MCF 10A (cell line): Measurements from ENCODE around the gene ARHGAP4. TPM values are rescaled to one million over a fixed set of nuclear protein-coding genes. Genes with fewer than 3 reads are reported as not detected.

ENCODE experiments used
- BruUV-seq: library from RNA; stranded (reverse); fragments of 400-500 nt; replicated peaks from 2 replicates; lab custom pipeline; 2021; lab: Mats Ljungman, UMichigan
- CTCF ChIA-PET: fragments of 300-600 bp; sonication (Branson Sonifier 250); formaldehyde crosslinking; extraction: SDS; loops from one replicate; lab custom pipeline; 2021; ENCODE audit warnings: antibody characterized with exemption, inconsistent platforms; lab: Yijun Ruan, JAX
- POLR2A ChIA-PET: fragments of 300-600, 350-650 bp; sonication (Branson Sonifier 250); formaldehyde crosslinking; extraction: SDS; loops from one replicate; lab custom pipeline; 2020; ENCODE audit warnings: antibody characterized with exemption, inconsistent platforms; lab: Yijun Ruan, JAX
- DNase-seq: peaks from one replicate; pipeline ENCODE4 v3.0.0-alpha.2; 2018; ENCODE audit not compliant: unreplicated experiment
- H3K27ac Mint-ChIP-seq: one replicate; pipeline ENCODE4 v1.8.0; 2022; ENCODE audit warnings: mild to moderate bottlenecking, low read depth, mixed read lengths; ENCODE audit not compliant: unreplicated experiment
- H3K27me3 Mint-ChIP-seq: one replicate; pipeline ENCODE4 v1.8.0; 2022; ENCODE audit warnings: mixed read lengths; ENCODE audit not compliant: insufficient read depth, unreplicated experiment
- H3K36me3 Mint-ChIP-seq: one replicate; pipeline ENCODE4 v1.8.0; 2022; ENCODE audit warnings: mild to moderate bottlenecking, moderate library complexity, mixed read lengths; ENCODE audit not compliant: insufficient read depth, unreplicated experiment
- H3K4me1 Mint-ChIP-seq: one replicate; pipeline ENCODE4 v1.8.0; 2022; ENCODE audit warnings: mixed read lengths; ENCODE audit not compliant: insufficient read depth, unreplicated experiment
- H3K4me3 Mint-ChIP-seq: one replicate; pipeline ENCODE4 v1.8.0; 2022; ENCODE audit warnings: mild to moderate bottlenecking, moderate library complexity, mixed read lengths; ENCODE audit not compliant: unreplicated experiment
- H3K9me3 Mint-ChIP-seq: one replicate; pipeline ENCODE4 v1.8.0; 2022; ENCODE audit warnings: mixed read lengths; ENCODE audit not compliant: unreplicated experiment
- CTCF ChIP-seq: fragments of 200-600 bp; IDR thresholded peaks from one replicate; pipeline ENCODE4 v1.8.0; 2022; ENCODE audit warnings: antibody characterized with exemption, mild to moderate bottlenecking; ENCODE audit not compliant: unreplicated experiment
- intact Hi-C: fragments of 100-400 bp; cut with micrococcal nuclease; formaldehyde crosslinking; loops from 2 replicates; pipeline ENCODE4 v1.14.1; 2022
- total RNA-seq: library from RNA; stranded (reverse); gene quantifications from 2 replicates; pipeline ENCODE4 v1.2.3, GENCODE V29; 2022

The ARHGAP4 gene
- total RNA-seq, 1 experiment from 2014 or later: 2.3 TPM

GRCh38 chrX:153886915-153887314 lies 39.1 kb downstream of the ARHGAP4 start:
- H3K9me3 Mint-ChIP-seq: no peaks in the 10 kb centered on the region
- DNase-seq: no peak

GRCh38 chrX:153885968-153886903 lies 39.8 kb downstream of the ARHGAP4 start, which contains the start of gene L1CAM:
L1CAM (minus strand) TSS chrX:153886173; CDS start chrX:153875836, 10,337 bp downstream.
- intact Hi-C loops: no loop called here
- DNase-seq: no peak
- ChIA-PET CTCF (no interaction called here), POLR2A (no interaction called here)
- H3K4me1 Mint-ChIP-seq: no peaks in the 10 kb centered on the region
- no peak for TF ChIP-seq CTCF
- H3K9me3 Mint-ChIP-seq: no peaks in the 10 kb centered on the region
- no peak within 1 kb of the TSS for H3K4me3 Mint-ChIP-seq
- peaks cover 26% of the 10 kb centered on the region for H3K27me3 Mint-ChIP-seq
- H3K36me3 Mint-ChIP-seq: no peaks in the 10 kb centered on the region
- H3K27ac Mint-ChIP-seq: no peak within 1 kb of the TSS
- no TSS peak for BruUV-seq

More at GRCh38 chrX:153886915-153887314, 39.1 kb downstream of the ARHGAP4 start:
- TF ChIP-seq CTCF: no peak
- ChIA-PET POLR2A (no interaction called here), CTCF (interaction anchor here (0.6 kb wide), 1 partner anchor 124 kb away, joined by 3 read pairs; no protein-coding TSS in a partner anchor)
- no peaks in the 10 kb centered on the region for H3K36me3 Mint-ChIP-seq
- no TSS peak for BruUV-seq
- H3K4me1 Mint-ChIP-seq: no peaks in the 10 kb centered on the region
- intact Hi-C loops: no loop called here
- H3K27ac Mint-ChIP-seq: no peak overlapping the region
- no peak overlapping the region for H3K4me3 Mint-ChIP-seq
- peaks cover 28% of the 10 kb centered on the region for H3K27me3 Mint-ChIP-seq

- no TSS peak for BruUV-seq
- intact Hi-C loops: no loop called here
- ChIA-PET POLR2A (interaction anchor here (1.1 kb wide), 1 partner anchor 122 kb away, joined by 4 read pairs; no protein-coding TSS in a partner anchor), CTCF (interaction anchor here (0.6 to 1.4 kb wide), 2 partner anchors 32 to 123 kb away, joined by 4 to 9 read pairs; no protein-coding TSS in a partner anchor)
- no peak overlapping the region for H3K27ac Mint-ChIP-seq
- H3K9me3 Mint-ChIP-seq: no peaks in the 10 kb centered on the region
- H3K4me3 Mint-ChIP-seq: no peak overlapping the region
- peaks cover 26% of the 10 kb centered on the region for H3K27me3 Mint-ChIP-seq
- no peak for DNase-seq
- no peaks in the 10 kb centered on the region for H3K4me1 Mint-ChIP-seq
- no peak for TF ChIP-seq CTCF
- no peaks in the 10 kb centered on the region for H3K36me3 Mint-ChIP-seq
These were observed 40.8 kb downstream of the ARHGAP4 start for GRCh38 chrX:153885208-153885787.

GRCh38 chrX:153884590-153884989 lies 41.5 kb downstream of the ARHGAP4 start:
- no peak overlapping the region for H3K27ac Mint-ChIP-seq
- H3K9me3 Mint-ChIP-seq: no peaks in the 10 kb centered on the region
- peak; percentile 41 for DNase-seq
- ChIA-PET CTCF (interaction anchor here (0.5 to 1.4 kb wide), 3 partner anchors 32 to 122 kb away, joined by 3 to 9 read pairs (median 4); no protein-coding TSS in a partner anchor), POLR2A (interaction anchor here (1.1 kb wide), 1 partner anchor 121 kb away, joined by 4 read pairs; no protein-coding TSS in a partner anchor)
- H3K27me3 Mint-ChIP-seq: peaks cover 29% of the 10 kb centered on the region
- H3K4me1 Mint-ChIP-seq: no peaks in the 10 kb centered on the region
- peak; percentile 24 for TF ChIP-seq CTCF
- H3K36me3 Mint-ChIP-seq: no peaks in the 10 kb centered on the region
- intact Hi-C loops: no loop called here
- no peak overlapping the region for H3K4me3 Mint-ChIP-seq
- no TSS peak for BruUV-seq
